ENCODE data around the gene ENHO.

ENHO gene

GRCh38 chr9:34524349-34524748, 1.6 kb upstream of the ENHO start:
- DNase-seq (ENCODE audit: low read depth) = no peak

DNA sequence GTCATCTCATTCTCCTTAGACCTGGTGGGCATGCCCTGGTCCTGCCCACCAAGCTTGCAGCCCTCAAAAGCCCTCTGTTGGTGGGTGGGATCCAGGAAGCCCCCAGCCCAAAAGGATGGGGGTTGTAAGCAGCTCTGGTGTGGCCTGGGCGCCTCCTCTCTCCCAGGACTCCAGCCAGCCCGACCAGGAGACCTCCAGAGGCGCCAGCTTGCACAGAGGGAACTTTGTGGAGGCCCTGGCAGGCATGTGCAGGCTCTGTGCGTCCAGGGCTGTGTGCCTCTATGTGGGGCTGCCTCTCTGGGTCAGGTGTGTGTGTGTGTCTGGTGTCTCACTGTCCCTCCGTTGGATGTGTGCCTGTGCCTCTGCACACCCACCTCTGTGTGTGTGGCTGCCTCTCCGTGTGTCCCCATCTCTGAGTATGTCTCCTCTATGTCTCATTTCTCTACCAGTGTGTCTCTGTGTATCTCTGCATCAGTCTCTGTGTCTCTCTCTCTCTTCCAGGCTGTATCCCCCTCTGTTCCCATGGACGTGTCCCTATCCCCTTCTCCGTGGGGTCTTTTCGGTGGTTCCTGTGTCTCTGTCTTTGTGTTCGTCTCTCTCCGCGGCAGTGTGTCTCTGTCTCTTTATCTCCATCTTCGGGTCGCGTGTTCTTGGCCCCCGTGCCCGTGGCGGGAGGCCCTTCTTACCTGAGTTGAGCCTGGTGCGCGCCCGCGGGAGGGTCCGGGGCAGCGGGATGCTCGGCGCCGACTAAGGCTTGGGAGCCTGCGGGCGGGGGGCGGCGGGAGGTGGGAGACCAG, 501 bp downstream of the ENHO start:
- DNase-seq (ENCODE audit: low read depth) = no peak

DNA sequence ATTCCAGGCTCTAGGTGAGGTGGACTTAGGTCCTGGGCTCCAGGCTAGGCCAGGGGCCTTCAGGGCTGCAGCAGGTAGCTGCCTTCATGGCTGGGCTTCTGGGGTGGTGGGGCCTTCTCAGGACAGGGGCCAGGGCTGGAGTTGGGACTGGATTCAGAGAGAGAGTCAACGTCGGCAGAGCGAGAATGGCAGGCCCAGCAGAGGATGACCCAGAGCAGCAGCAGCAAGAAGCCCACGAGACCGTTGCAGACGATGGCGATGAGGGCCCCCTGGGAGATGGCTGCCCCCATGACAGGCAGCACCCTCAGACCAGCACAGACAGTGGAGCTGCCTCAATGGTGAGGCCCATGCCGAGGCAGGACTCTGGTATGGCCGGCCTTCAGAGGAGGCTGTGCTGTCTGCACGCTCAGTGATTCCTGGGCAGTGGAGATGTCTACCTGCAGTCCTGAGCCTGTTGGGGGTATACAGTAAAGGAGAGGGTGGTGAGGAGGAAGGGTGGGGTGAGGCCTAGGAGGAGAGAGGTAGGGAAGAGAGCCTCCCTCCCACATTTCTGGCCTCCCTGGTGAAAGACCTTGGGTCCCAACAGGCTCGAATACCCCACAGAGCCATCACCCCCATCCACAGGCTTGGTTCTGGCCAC, 1.3 kb downstream of the ENHO start:
- no peak for DNase-seq (ENCODE audit: low read depth)

- no peak for DNase-seq (ENCODE audit: low read depth)
These were observed 2.0 kb downstream of the ENHO start for GRCh38 chr9:34520505-34521385.

GRCh38 chr9:34520096-34520495, 2.7 kb downstream of the ENHO start:
- DNase-seq (ENCODE audit: low read depth) = no peak

DNA sequence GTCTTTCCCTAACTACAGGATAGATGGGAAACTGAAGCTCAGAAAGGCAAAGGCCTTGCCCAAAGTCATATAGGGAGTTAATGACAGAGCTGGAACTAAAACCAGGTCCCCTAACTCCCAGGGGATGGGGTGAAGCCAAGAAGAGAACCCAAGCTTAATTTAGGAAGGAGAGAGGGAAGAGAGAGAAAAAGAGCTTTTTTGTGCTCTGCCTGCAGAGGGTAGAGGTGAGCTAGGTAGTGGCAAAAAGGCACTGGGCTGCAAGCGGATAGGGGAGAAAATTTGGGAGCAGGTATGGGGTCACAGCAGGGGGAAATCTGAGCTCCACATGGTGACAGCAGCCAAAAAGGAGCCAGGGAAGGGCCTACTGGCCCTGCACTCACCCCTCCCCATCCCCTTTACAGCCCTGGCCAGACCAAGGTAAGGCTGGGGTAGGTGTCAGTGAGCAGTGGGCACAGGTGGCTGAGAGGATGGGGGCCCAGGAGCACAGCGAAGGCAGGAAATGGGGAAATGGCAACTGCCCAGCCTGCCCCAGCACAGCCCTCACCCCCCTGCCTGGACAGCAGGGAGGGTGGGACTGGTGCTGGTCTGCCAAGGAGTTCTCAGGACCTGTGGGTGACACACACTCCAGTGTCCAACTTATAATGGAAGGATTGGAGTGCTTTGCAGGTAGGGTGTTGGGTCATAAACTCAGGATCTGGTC, 3.3 kb downstream of the ENHO start:
- DNase-seq (ENCODE audit: low read depth) = no peak

DNA sequence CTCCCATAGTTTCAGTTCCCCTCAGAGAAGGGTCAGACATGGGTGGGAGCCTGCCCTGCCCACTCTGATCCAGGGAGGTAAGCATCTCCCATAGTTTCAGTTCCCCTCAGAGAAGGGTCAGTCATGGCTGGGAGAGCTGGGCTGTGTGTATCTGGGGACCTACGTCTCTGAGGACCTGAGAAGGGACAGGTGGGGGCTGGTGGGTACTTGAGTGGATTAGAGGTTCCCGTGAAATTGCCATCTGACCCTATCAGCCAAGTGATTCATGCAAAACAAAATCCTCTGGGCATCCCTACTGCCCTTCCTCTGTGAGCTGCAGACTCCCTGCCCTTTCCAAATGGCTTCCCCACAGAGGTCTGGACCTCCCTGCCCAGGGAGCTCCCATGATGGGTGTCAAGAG, 3.9 kb downstream of the ENHO start:
- DNase-seq (ENCODE audit: low read depth) = no peak

DNA sequence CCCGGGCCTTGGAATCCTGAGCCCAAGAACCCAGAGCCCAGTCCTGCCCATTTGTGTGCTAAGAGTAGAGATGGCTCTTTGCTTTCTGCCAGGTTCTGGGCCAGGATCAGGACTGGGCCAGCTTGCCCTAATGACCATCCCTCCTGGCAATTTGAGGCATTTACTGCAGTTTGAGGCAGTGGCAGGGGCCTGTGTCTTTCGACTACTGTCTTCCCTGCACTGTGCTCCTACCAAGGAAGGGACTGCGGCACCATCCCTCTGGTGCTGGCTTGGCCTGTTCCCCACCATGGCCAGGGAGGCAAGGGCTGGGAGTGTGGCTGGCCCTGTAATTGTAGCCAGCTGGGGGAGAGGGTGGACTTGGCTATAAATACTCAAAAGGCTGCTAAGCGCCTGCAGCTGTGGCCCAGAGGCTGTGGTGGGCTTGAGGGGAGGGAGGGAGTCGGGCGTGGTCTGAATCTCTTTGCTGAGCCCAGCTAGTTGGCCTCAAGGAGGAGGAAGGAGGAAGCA, 4.6 kb downstream of the ENHO start:
- no peak for DNase-seq (ENCODE audit: low read depth)

DNA sequence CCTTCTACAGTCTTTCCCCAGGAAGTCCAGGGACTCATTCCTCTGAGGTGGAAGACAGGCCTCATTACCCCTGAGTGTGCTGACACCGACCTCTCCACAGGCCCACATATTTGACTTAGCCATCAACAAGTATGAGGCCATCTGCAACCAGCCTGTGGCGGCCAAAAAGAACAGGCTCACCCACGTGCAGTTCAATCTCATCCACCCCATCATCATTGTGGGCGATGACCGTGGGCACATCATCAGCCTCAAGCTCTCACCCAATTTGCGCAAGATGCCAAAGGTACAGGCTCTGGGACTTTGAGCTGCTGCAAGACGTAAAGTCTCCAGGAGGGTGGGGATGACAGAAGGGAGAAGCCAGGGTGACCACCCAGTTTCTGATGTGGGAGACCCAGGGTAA, 5.6 kb downstream of the ENHO start:
- DNase-seq (ENCODE audit: low read depth) = no peak

DNA sequence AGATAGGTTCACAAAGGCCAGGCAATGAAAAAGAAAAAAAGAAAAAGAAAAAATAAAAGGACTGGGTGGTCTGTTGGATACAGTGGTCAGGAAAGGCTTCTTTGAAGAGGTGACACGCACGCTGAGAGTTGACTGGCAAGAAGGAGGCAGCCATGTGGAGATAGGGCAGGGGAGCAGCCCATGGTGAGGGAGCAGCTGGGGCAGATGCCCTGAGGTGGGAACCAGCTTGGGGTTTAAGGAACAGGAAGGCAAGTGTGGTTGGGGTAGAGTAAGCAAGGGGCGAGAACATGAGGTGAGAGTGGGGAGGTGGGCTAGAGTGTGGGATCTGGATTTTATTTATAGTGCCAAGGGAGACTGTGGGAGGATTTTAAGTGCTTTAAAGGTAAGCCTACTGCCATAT, 6.8 kb downstream of the ENHO start:
- no peak for DNase-seq (ENCODE audit: low read depth)

GRCh38 chr9:34514816-34515215, 8.0 kb downstream of the ENHO start:
- no peak for DNase-seq (ENCODE audit: low read depth)

GRCh38 chr9:34514401-34514800, 8.4 kb downstream of the ENHO start:
- DNase-seq (ENCODE audit: low read depth) = no peak

- DNase-seq (ENCODE audit: low read depth) = no peak
These were observed 9.1 kb downstream of the ENHO start for GRCh38 chr9:34513567-34514214.

- no peak for DNase-seq (ENCODE audit: low read depth)
These were observed 10.4 kb downstream of the ENHO start for GRCh38 chr9:34512131-34513078.

GRCh38 chr9:34510497-34511468, 12.0 kb downstream of the ENHO start:
- DNase-seq (ENCODE audit: low read depth) = no peak

GRCh38 chr9:34508951-34509350, 13.8 kb downstream of the ENHO start:
- no peak for DNase-seq (ENCODE audit: low read depth)

DNA sequence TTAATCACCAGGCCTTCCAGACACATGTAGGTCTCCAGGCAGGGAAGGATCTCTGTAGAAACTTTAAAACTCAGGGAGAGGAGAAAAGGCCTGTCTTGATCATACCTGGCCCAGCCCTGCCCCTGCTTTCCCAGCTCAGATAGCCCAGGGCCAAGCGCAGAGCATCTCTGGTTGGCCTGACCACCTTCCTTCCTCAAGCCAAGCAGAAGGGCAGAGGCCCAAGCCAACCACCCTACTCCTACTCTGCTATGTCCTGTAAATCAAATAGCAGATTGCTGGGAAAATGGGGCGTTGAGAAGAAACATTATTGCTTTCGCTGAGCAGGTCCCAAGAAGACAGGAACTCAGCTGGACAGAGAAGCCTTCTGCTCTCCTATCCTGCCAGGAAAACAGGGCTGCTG, 14.3 kb downstream of the ENHO start:
- no peak for DNase-seq (ENCODE audit: low read depth)

GRCh38 chr9:34507966-34508365, 14.8 kb downstream of the ENHO start:
- DNase-seq (ENCODE audit: low read depth) = no peak

DNA sequence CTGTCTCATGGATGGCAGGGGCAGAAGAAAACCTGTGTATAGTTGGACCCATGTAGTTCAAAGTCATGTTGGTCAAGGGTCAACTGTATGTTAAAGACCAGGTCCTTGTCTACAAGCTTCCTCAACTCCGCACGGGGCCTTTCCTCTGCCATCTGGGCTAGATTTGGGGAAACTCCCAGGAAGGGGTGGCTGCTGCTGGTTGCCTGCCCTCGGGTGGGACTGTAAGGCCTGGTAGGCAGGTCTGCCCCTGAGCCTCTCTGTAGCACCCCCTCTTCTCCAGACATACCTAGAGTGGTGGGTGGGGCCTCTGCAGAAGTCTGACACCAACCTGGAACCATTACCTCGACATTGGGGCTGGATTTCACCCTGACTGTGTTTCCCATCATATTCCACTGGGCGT, 15.2 kb downstream of the ENHO start:
- DNase-seq (ENCODE audit: low read depth) = no peak
